Body of pancreas (tissue), 4 donors: ENCODE results near the gene PWWP2B. TPM values are rescaled to one million over a fixed set of nuclear protein-coding genes. Genes with fewer than 3 reads are reported as not detected.

Experiments used
- ATAC-seq: fragments of 150-250 bp; one replicate; pipeline ENCODE4 v1.9.1; 2016
- DNase-seq, 4 donors: peaks; one replicate each; pipeline ENCODE4 v3.0.0-alpha.2; 2019
- H3K27ac ChIP-seq, 4 donors: fragments of 200-600 bp; sonication (generic); 1 replicate in 3 of 4; 2 replicates in 1 of 4; pipeline versions ENCODE4 v1.5.1 to v1.6.1; 2016 to 2019; ENCODE audit warnings: mild to moderate bottlenecking in 1 of 4, mixed read lengths in 1 of 4, moderate library complexity in 1 of 4
- H3K27me3 ChIP-seq, 2 donors: fragments of 200-600 bp; sonication (generic); one replicate each; pipeline ENCODE4 v1.6.0; 2016; ENCODE audit warnings: mild to moderate bottlenecking in 1 of 2
- H3K36me3 ChIP-seq, 2 donors: fragments of 200-600 bp; sonication (generic); replicated peaks in 1 of 2; 2 replicates each; pipeline ENCODE4 v1.5.1; 2016; ENCODE audit warnings: low read depth in 2 of 2; ENCODE audit not compliant: insufficient read depth in 1 of 2
- H3K4me1 ChIP-seq: fragments of 200-600 bp; sonication (generic); one replicate; pipeline ENCODE4 v1.6.0; 2016
- H3K4me3 ChIP-seq, 2 donors: fragments of 200-600 bp; sonication (generic); 1 replicate in 1 of 2; 2 replicates in 1 of 2; pipeline ENCODE4 v1.5.1; 2016 to 2019
- H3K9me3 ChIP-seq, 3 donors: fragments of 200-600 bp; sonication (generic); 1 replicate in 2 of 3; 2 replicates in 1 of 3; pipeline ENCODE4 v1.5.1; 2016
- POLR2A ChIP-seq, 3 donors: fragments of 450-650 bp; IDR thresholded peaks; one replicate each; pipeline ENCODE4 v1.6.1; 2016; ENCODE audit warnings: antibody characterized with exemption in 3 of 3, mild to moderate bottlenecking in 2 of 3
- WGBS, 2 donors: methylation state at CpG; one replicate each; pipeline ENCODE4 v1.1.5; 2017; 5-methylcytosine and 5-hydroxymethylcytosine counted together
- intact Hi-C: fragments of 100-400 bp; cut with DNase I; formaldehyde crosslinking; loops from one replicate; pipeline ENCODE4 v1.15.1; 2023
- total RNA-seq, 2 donors: library from RNA; depleted of rRNA; stranded (reverse); fragments of >200 nt; gene quantifications; one replicate each; pipeline ENCODE4 v1.1.0, GENCODE V29; 2016
- TF ChIP-seq, protein P1 (sequence below), 7 experiments: fragments of 450-650 bp in 4 of 7; fragments of 200-600 bp in 3 of 7; sonication (generic) in 3 of 7; IDR thresholded peaks; one replicate each; pipeline ENCODE4 v1.5.1; 2016 to 2019; ENCODE audit warnings: antibody characterized with exemption in 7 of 7

Gene PWWP2B
- total RNA-seq, 2 donors from 2014 or later = 31.9 to 46.5 TPM

DNA sequence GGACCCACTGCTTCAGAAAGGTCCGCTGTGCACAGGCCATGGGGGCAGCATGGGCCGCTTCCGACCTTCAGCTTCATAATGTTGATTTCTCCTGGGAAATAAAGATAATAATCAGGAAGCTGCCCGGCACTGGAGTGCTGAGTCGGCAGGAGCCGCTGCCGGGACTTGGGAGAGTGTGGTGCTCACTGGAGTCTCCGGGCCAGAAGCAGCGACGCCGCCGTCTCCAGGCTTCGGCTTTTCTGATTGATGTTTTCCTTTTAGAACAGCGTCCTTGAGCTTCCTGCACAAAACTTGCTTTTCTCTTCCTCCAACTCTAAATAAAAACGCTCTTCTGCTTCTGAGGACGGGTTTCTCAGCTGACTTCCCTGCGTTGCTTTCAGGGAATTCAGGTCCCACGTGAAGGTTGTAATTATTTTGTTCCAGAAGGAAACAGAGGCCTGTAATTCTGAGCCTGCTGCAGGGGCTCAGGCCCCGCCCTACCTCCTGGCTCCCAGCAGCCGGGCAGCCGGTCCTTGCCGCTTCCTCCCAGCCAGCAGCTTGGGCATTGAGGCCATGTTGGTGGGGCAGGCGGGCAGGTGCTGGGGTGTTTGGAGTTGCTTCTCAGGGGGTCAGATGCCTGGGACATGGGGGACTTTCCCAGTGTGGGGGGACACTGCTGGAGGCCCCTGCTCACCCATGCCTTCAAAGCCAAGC is 14.7 kb downstream of the PWWP2B start:
- Histone ChIP-seq H3K9me3 (no peaks in the 10 kb centered on the region), H3K27me3 (no peaks in the 10 kb centered on the region), H3K4me3 (no peak overlapping the region), H3K4me1 (peaks cover 92% of the 10 kb centered on the region), H3K27ac (peak overlapping the region; percentile 98 to 99 (median 98)), H3K36me3 (no peaks in the 10 kb centered on the region)
- TF ChIP-seq, protein P1, sequence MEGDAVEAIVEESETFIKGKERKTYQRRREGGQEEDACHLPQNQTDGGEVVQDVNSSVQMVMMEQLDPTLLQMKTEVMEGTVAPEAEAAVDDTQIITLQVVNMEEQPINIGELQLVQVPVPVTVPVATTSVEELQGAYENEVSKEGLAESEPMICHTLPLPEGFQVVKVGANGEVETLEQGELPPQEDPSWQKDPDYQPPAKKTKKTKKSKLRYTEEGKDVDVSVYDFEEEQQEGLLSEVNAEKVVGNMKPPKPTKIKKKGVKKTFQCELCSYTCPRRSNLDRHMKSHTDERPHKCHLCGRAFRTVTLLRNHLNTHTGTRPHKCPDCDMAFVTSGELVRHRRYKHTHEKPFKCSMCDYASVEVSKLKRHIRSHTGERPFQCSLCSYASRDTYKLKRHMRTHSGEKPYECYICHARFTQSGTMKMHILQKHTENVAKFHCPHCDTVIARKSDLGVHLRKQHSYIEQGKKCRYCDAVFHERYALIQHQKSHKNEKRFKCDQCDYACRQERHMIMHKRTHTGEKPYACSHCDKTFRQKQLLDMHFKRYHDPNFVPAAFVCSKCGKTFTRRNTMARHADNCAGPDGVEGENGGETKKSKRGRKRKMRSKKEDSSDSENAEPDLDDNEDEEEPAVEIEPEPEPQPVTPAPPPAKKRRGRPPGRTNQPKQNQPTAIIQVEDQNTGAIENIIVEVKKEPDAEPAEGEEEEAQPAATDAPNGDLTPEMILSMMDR (IDR thresholded peaks at IDR 0.05) = peak in 2 of 7 experiments; percentile 3 to 11
- no peak for TF ChIP-seq POLR2A (IDR thresholded peaks at IDR 0.05)
- WGBS, 2 donors = 3% methylated on average over 19 to 23 of the region's 23 CpGs
- ATAC-seq (no peak), DNase-seq (peak; percentile 62 to 73 (median 71))
- intact Hi-C loops = no loop called here

DNA sequence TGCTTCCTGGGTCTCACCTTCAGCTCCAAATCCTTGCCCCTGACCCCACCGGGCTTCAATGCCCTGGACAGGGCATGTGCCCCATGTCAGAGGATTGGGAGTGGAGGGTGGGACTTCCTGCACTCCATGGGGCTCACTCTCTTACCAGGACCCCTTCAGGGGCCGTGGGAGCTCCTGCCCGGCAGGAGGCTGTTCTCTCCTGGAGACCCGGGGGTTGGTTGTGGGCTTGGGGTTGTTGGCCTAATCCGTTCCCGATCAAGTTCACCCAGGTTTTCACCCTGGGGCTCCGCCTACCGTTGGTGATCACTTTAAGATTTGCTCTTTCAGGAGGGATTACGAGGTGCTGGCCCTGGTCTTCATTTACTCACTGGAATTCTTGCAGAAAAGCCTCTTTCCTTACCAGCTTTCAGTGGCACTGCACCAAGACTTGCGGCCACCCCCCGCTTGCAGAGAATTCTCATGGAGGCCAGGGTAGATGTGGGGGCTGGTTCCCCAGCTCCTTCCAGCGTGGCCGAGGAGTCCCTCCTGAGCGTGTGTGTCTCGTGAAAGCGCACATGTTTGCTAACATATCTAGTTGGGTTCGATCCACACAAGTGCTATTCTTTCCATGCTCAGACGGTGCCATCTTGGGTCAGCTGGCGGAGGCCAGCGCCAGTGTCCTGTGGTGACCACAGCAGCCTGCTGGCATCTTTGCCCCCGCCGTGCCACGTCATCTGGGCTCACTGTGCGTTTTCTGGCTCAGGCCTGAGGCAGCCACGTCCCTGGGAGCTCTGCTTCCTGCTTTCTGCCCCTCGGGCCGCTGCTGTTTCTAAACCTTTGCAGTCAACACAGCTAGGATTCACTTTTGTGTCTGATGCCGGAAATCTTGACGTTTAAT is 15.6 kb downstream of the PWWP2B start:
- no peak for ATAC-seq

DNA sequence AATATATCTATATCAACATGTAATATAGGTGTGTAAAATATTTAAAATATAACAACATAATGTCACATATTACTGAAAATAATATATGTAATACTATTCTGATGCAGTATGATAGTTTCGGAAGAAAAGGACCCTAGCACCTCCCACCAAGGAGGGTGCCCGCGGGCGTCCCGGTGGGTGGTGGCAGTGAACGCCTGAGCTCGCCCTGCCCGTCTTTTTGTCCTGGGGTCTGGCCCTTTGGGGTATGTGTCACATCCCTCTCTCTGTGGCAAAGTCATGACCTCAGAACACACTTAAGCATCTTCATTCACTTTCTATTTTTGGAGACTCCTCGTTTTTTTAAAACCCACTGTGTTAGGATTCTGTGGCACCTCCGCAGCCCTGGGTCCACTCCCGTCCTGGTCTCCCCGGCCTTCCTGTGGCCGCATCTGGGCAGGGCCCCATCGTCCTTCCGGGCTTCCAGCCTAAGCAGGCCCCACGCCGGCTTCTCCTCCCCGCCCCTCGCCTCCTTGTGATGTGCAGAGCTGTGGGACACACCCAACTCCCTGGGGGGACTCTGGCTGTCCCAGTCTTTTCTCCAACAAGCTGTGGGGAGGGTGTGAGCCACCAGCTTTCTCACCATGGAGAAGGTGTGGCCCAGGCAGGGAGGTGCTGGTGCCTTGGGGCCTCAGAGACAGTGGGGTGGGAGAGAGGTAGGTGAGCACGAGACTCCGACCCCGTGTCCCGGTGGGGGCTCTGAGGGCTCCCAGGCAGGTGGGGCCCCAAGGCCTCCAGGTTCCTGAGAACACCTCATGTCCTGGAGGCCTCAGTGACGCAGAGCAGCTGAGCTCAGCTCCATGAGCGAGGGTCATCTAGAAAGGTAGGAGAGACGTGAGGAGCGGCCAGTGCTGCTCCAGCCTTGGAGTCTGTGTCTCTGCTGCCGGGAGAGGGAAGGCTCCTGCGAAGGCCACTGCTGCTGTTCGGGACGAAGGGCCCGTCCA is 16.5 kb downstream of the PWWP2B start:
- Histone ChIP-seq H3K4me1 (peaks cover 92% of the 10 kb centered on the region), H3K9me3 (no peaks in the 10 kb centered on the region)

More for the DNA sequence above, 15.6 kb downstream of the PWWP2B start:
- TF ChIP-seq POLR2A (IDR thresholded peaks at IDR 0.05) = no peak
- Histone ChIP-seq H3K4me1 (peaks cover 92% of the 10 kb centered on the region), H3K27me3 (no peaks in the 10 kb centered on the region), H3K9me3 (no peaks in the 10 kb centered on the region), H3K27ac (peak overlapping the region; percentile 98 to 99 (median 98)), H3K36me3 (no peaks in the 10 kb centered on the region), H3K4me3 (no peak overlapping the region)
- DNase-seq = peak; percentile 74 to 83 (median 80)
- 38 to 52% methylated on average over 20 to 29 of the region's 29 CpGs for WGBS, 2 donors
- intact Hi-C loops = no loop called here

DNA sequence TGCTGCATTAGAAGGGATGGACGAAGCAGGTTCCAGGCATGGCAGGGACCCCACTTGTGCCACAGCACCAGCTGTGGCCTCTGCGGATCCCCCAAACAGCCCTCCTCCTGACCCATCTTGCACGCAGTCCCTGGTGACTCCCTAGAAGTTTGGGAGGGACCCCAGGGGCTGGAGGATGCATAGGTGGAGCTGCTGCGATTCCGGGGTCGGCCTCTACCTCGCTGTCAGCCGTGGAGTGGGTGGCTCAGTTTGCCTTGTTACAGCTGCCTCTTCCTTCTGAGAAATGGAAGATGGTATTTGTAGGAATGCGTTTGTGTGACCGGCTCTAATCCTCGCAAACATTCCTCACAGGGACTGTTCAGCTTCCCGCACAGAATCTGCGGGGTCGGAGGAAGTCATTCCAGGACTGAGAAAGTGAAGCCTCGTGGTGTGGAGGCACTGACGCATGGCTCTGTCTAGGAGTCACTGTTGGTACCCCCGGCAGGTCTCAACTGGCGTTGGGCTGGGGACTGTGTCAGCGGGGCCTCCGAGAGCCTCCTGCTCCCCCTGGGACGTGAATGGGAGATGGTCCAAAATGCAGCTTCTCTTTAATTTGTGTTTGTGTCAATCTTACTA is 17.5 kb downstream of the PWWP2B start:
- peaks cover 92% of the 10 kb centered on the region for H3K4me1 ChIP-seq
- no peak for ATAC-seq
- no peak for DNase-seq

More for the DNA sequence above, 16.5 kb downstream of the PWWP2B start:
- no peak for TF ChIP-seq POLR2A (IDR thresholded peaks at IDR 0.05)
- TF ChIP-seq, protein P1 (IDR thresholded peaks at IDR 0.05) = no peak
- Histone ChIP-seq H3K4me3 (no peak overlapping the region), H3K27ac (peak overlapping the region; percentile 98 to 99 (median 98)), H3K27me3 (no peaks in the 10 kb centered on the region), H3K36me3 (no peaks in the 10 kb centered on the region)
- intact Hi-C loops = no loop called here
- WGBS, 2 donors = 70 to 71% methylated on average over 29 to 31 of the region's 32 CpGs
- ATAC-seq = no peak
- peak in 1 of 4 donors; percentile 33 for DNase-seq

More for the DNA sequence above, 17.5 kb downstream of the PWWP2B start:
- Histone ChIP-seq H3K36me3 (no peaks in the 10 kb centered on the region), H3K4me3 (no peak overlapping the region), H3K27ac (peak overlapping the region; percentile 98 to 99 (median 98)), H3K27me3 (no peaks in the 10 kb centered on the region), H3K9me3 (no peaks in the 10 kb centered on the region)
- no peak for TF ChIP-seq POLR2A (IDR thresholded peaks at IDR 0.05)
- TF ChIP-seq, protein P1 (IDR thresholded peaks at IDR 0.05) = no peak
- intact Hi-C loops = no loop called here
- WGBS, 2 donors = 82 to 89% methylated on average over 18 to 21 of the region's 21 CpGs
